HCT116 (cell line): ENCODE results near the gene CD68. TPM values are rescaled to one million over a fixed set of nuclear protein-coding genes. Genes with fewer than 3 reads are reported as not detected.

ENCODE experiments used
- ATAC-seq: fragments of 200-7000 bp; cut with Tn5 transposase; 2 replicates; pipeline ENCODE4 v1.9.1; 2020; ENCODE audit warnings: mild to moderate bottlenecking, moderate library complexity
- BruUV-seq: library from RNA; stranded (reverse); fragments of 400-500 nt; replicated peaks from 2 replicates; lab custom pipeline; 2021; lab: Mats Ljungman, UMichigan
- CTCF ChIA-PET: fragments of 300-600 bp; sonication (Branson Sonifier 250); formaldehyde crosslinking; loops from one replicate; lab custom pipeline; 2021; ENCODE audit warnings: antibody characterized with exemption; lab: Charles Lee
- POLR2A ChIA-PET: fragments of 300-600, 350-600 bp; sonication (Branson Sonifier 250); formaldehyde crosslinking; loops from one replicate; lab custom pipeline; 2021; ENCODE audit warnings: antibody characterized with exemption; lab: Charles Lee
- RAD21 ChIA-PET, 2 experiments: fragments of 300-600 bp; sonication (Branson Sonifier 250); formaldehyde crosslinking; loops; one replicate each; lab custom pipeline; 2023; ENCODE audit warnings: low total read pairs in 2 of 2; ENCODE audit not compliant: uncharacterized antibody in 2 of 2, unreplicated experiment in 2 of 2, low non-redundant PET in 1 of 2; lab: Charles Lee
- DNase-seq: peaks from one replicate; pipeline ENCODE4 v3.0.0-alpha.2; 2010; ENCODE audit warnings: low read depth, low spot score
- H2AFZ ChIP-seq: fragments of 200-600 bp; shearing (Covaris generic), sonication (generic); 2 replicates; pipeline ENCODE4 v1.6.1; 2017; ENCODE audit warnings: low read depth, mixed run types, mixed read lengths, antibody characterized with exemption, low read length; ENCODE audit not compliant: poor library complexity, severe bottlenecking
- H3K27ac ChIP-seq: 2 replicates; pipeline ENCODE4 v1.5.1; 2012; ENCODE audit warnings: low read depth, low read length
- H3K27me3 ChIP-seq: fragments of 200-600 bp; sonication (generic); 2 replicates; pipeline ENCODE4 v1.6.1; 2016; ENCODE audit warnings: mixed run types, low read length, mixed read lengths; ENCODE audit not compliant: insufficient read depth
- H3K36me3 ChIP-seq, 2 experiments: fragments of 200-500 bp in 1 of 2; fragments of 200-600 bp in 1 of 2; sonication (Bioruptor generic) in 1 of 2; sonication (generic) in 1 of 2; 2 replicates each; pipeline versions ENCODE4 v1.5.1 to v1.6.1; 2014 to 2016; ENCODE audit warnings: low read length in 2 of 2, inconsistent platforms in 1 of 2, mixed read lengths in 1 of 2, mixed run types in 1 of 2; ENCODE audit not compliant: insufficient read depth in 2 of 2, control insufficient read depth in 1 of 2
- H3K4me1 ChIP-seq, 2 experiments: fragments of 200-600 bp in 1 of 2; sonication (generic) in 1 of 2; 2 replicates each; pipeline versions ENCODE4 v1.5.1 to v1.6.1; 2012 to 2017; ENCODE audit warnings: low read length in 2 of 2, inconsistent platforms in 1 of 2, mild to moderate bottlenecking in 1 of 2, mixed read lengths in 1 of 2, mixed run types in 1 of 2, moderate library complexity in 1 of 2; ENCODE audit not compliant: insufficient read depth in 2 of 2, control insufficient read depth in 1 of 2
- H3K4me2 ChIP-seq: fragments of 200-600 bp; sonication (generic); 2 replicates; pipeline ENCODE4 v1.6.1; 2017; ENCODE audit warnings: mixed run types, low read length, mixed read lengths
- H3K4me3 ChIP-seq, 2 experiments: fragments of 200-600 bp in 1 of 2; sonication (generic) in 1 of 2; replicated peaks in 1 of 2; 2 replicates each; pipeline ENCODE4 v1.5.1; 2011 to 2016; ENCODE audit warnings: low read length in 2 of 2, control low read depth in 1 of 2, low read depth in 1 of 2, mild to moderate bottlenecking in 1 of 2, mixed read lengths in 1 of 2, mixed run types in 1 of 2
- H3K79me2 ChIP-seq: fragments of 200-600 bp; sonication (generic); 2 replicates; pipeline ENCODE4 v1.6.1; 2017; ENCODE audit warnings: mild to moderate bottlenecking, mixed run types, low read length, moderate library complexity, mixed read lengths; ENCODE audit not compliant: insufficient read depth
- H3K9ac ChIP-seq: fragments of 200-600 bp; sonication (generic); 2 replicates; pipeline ENCODE4 v1.6.1; 2016; ENCODE audit warnings: low read length, mixed read lengths
- H3K9me2 ChIP-seq: fragments of 200-600 bp; sonication (generic), shearing (Covaris generic); 2 replicates; pipeline ENCODE4 v1.6.1; 2017; ENCODE audit warnings: mixed run types, mild to moderate bottlenecking, moderate library complexity; ENCODE audit not compliant: insufficient read depth
- H3K9me3 ChIP-seq, 2 experiments: fragments of 200-500 bp in 1 of 2; fragments of 200-600 bp in 1 of 2; sonication (Bioruptor generic) in 1 of 2; sonication (generic) in 1 of 2; 2 replicates each; pipeline ENCODE4 v1.6.1; 2014 to 2017; ENCODE audit warnings: low read length in 2 of 2, mixed read lengths in 2 of 2, inconsistent platforms in 1 of 2, low read depth in 1 of 2, mild to moderate bottlenecking in 1 of 2, mixed run types in 1 of 2, moderate library complexity in 1 of 2; ENCODE audit not compliant: control insufficient read depth in 1 of 2, insufficient read depth in 1 of 2
- H4K20me1 ChIP-seq: fragments of 200-600 bp; sonication (generic), shearing (Covaris generic); 2 replicates; pipeline ENCODE4 v1.6.1; 2017; ENCODE audit warnings: mixed run types, mild to moderate bottlenecking, moderate library complexity; ENCODE audit not compliant: insufficient read depth
- CBX3 ChIP-seq: IDR thresholded peaks from 2 replicates; pipeline ENCODE4 v1.6.1; 2012; ENCODE audit warnings: low read depth
- CEBPB ChIP-seq: IDR thresholded peaks from 2 replicates; pipeline ENCODE4 v1.6.1; 2012; ENCODE audit warnings: low read depth
- EZH2 ChIP-seq: fragments of 200-600 bp; sonication (generic); IDR thresholded peaks from 2 replicates; pipeline ENCODE4 v1.6.1; 2017; ENCODE audit warnings: antibody characterized with exemption, mixed run types
- EZH2phosphoT487 ChIP-seq: fragments of 200-600 bp; IDR thresholded peaks from 2 replicates; pipeline ENCODE4 v1.6.1; 2018; ENCODE audit warnings: antibody characterized with exemption, borderline replicate concordance
- FOSL1 ChIP-seq: IDR thresholded peaks from 2 replicates; pipeline ENCODE4 v1.6.1; 2012; ENCODE audit warnings: low read depth
- JUND ChIP-seq: IDR thresholded peaks from 2 replicates; pipeline ENCODE4 v1.6.1; 2012
- POLR2A ChIP-seq: IDR thresholded peaks from 2 replicates; pipeline ENCODE4 v1.7.0; 2011; ENCODE audit warnings: borderline replicate concordance; ENCODE audit not compliant: insufficient read depth, insufficient read length; ENCODE audit errors: extremely low read depth
- POLR2AphosphoS5 ChIP-seq: IDR thresholded peaks from 2 replicates; pipeline ENCODE4 v1.6.1; 2011; ENCODE audit warnings: mild to moderate bottlenecking, low read depth, low read length, moderate library complexity
- SIN3A ChIP-seq: IDR thresholded peaks from 2 replicates; pipeline ENCODE4 v1.6.1; 2012; ENCODE audit warnings: low read depth
- SP1 ChIP-seq: IDR thresholded peaks from 2 replicates; pipeline ENCODE4 v1.6.1; 2012; ENCODE audit warnings: low read depth
- TCF7L2 ChIP-seq: IDR thresholded peaks from 2 replicates; pipeline ENCODE4 v1.7.0; 2011; ENCODE audit warnings: borderline replicate concordance, inconsistent platforms; ENCODE audit not compliant: insufficient read depth, insufficient read length; ENCODE audit errors: extremely low read depth
- YY1 ChIP-seq: IDR thresholded peaks from 2 replicates; pipeline ENCODE4 v1.6.1; 2011; ENCODE audit warnings: low read length, low read depth, moderate library complexity, mild to moderate bottlenecking; ENCODE audit not compliant: insufficient replicate concordance; ENCODE audit errors: extremely low read depth
- ZBTB33 ChIP-seq: IDR thresholded peaks from 2 replicates; pipeline ENCODE4 v1.6.1; 2011; ENCODE audit warnings: mild to moderate bottlenecking, low read length, moderate library complexity; ENCODE audit not compliant: insufficient replicate concordance; ENCODE audit errors: extremely low read depth
- ZFX ChIP-seq: fragments of 450-650 bp; IDR thresholded peaks from 2 replicates; pipeline ENCODE4 v1.6.1; 2017
- ZNF274 ChIP-seq: fragments of 200-500 bp; sonication (Bioruptor generic); IDR thresholded peaks from 2 replicates; pipeline ENCODE4 v1.6.1; 2014; ENCODE audit warnings: mild to moderate bottlenecking, low read depth, low read length, inconsistent platforms
- intact Hi-C: fragments of 100-400 bp; cut with micrococcal nuclease; formaldehyde crosslinking; loops from 2 replicates; pipeline ENCODE4 v1.10.0; 2022
- total RNA-seq: library from RNA; stranded (reverse); gene quantifications from one replicate; pipeline ENCODE4 v1.2.1, GENCODE V29; 2021; ENCODE audit not compliant: unreplicated experiment
- TF ChIP-seq, protein P1 (sequence below), 3 experiments: fragments of 200-600 bp in 1 of 3; sonication (generic) in 1 of 3; IDR thresholded peaks in 2 of 3; conservative IDR thresholded peaks in 1 of 3; 2 replicates each; pipeline ENCODE4 v1.5.1; 2012 to 2017; ENCODE audit warnings: low read depth in 2 of 3, low read length in 2 of 3, antibody characterized with exemption in 1 of 3, borderline replicate concordance in 1 of 3, control low read depth in 1 of 3, mild to moderate bottlenecking in 1 of 3, mixed read lengths in 1 of 3, mixed run types in 1 of 3, moderate library complexity in 1 of 3; ENCODE audit not compliant: insufficient read depth in 1 of 3

CD68 gene
- total RNA-seq, 1 experiment from 2014 or later = 7.0 TPM

GRCh38 chr17:7614425-7615264 is 35.2 kb downstream of the CD68 start, which contains the start of gene FXR2:
Gene FXR2 (minus strand): TSS chr17:7614897. CDS start chr17:7614532, 365 bp downstream.
- peak within 1 kb of the TSS; percentile 64 to 87 for H3K4me3 ChIP-seq
- H3K4me1 ChIP-seq = peaks cover 12 to 22% of the 10 kb centered on the region in 2 experiments
- H2AFZ ChIP-seq = no peak within 1 kb of the TSS
- H3K79me2 ChIP-seq = peaks cover 45% of the 10 kb centered on the region
- peak within 1 kb of the TSS; percentile 86 for H3K4me2 ChIP-seq
- ChIA-PET POLR2A (interaction anchor here (0.8 to 2.5 kb wide), 5 partner anchors 13 to 73 kb away, joined by 4 to 27 read pairs (median 7); partner anchors contain the start of genes MPDU1, SAT2, SHBG and TP53), RAD21 (interaction anchor here in 1 of 2 experiments (0.7 to 1.0 kb wide), 2 partner anchors 72 to 139 kb away, joined by 3 read pairs; no protein-coding TSS in a partner anchor), CTCF (interaction anchor here (0.8 to 2.1 kb wide), 6 partner anchors 9 to 73 kb away, joined by 3 to 16 read pairs (median 4); partner anchors contain the start of genes SAT2, TP53 and WRAP53)
- no peaks in the 10 kb centered on the region for H4K20me1 ChIP-seq
- H3K9me2 ChIP-seq = no peaks in the 10 kb centered on the region
- no peaks in the 10 kb centered on the region for H3K9me3 ChIP-seq
- no TSS peak for BruUV-seq
- DNase-seq (peak; percentile 100), ATAC-seq (peak; percentile 93)
- no peaks in the 10 kb centered on the region for H3K27me3 ChIP-seq
- TF ChIP-seq SIN3A = no peak
- TF ChIP-seq ZBTB33 = no peak
- no peak for TF ChIP-seq CBX3
- TF ChIP-seq JUND = no peak
- TF ChIP-seq EZH2phosphoT487 = no peak
- TF ChIP-seq, protein P1, sequence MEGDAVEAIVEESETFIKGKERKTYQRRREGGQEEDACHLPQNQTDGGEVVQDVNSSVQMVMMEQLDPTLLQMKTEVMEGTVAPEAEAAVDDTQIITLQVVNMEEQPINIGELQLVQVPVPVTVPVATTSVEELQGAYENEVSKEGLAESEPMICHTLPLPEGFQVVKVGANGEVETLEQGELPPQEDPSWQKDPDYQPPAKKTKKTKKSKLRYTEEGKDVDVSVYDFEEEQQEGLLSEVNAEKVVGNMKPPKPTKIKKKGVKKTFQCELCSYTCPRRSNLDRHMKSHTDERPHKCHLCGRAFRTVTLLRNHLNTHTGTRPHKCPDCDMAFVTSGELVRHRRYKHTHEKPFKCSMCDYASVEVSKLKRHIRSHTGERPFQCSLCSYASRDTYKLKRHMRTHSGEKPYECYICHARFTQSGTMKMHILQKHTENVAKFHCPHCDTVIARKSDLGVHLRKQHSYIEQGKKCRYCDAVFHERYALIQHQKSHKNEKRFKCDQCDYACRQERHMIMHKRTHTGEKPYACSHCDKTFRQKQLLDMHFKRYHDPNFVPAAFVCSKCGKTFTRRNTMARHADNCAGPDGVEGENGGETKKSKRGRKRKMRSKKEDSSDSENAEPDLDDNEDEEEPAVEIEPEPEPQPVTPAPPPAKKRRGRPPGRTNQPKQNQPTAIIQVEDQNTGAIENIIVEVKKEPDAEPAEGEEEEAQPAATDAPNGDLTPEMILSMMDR (IDR thresholded peaks at IDR 0.05 in 2 of 3, conservative IDR thresholded peaks at IDR 0.05 in 1 of 3; ENCODE audit: borderline replicate concordance in 1 of 3, insufficient read depth in 1 of 3, low read depth in 2 of 3, low read length in 2 of 3) = peak; percentile 55 to 86 (median 65)
- no peak for TF ChIP-seq CEBPB
- TF ChIP-seq TCF7L2 = no peak
- TF ChIP-seq EZH2 = no peak
- no peak for TF ChIP-seq ZNF274
- TF ChIP-seq ZFX = peak; percentile 91
- peak; percentile 89 for TF ChIP-seq SP1
- TF ChIP-seq POLR2A = no peak
- peak; percentile 86 for TF ChIP-seq POLR2AphosphoS5
- no peak for TF ChIP-seq FOSL1
- TF ChIP-seq YY1 = peak; percentile 7
- H3K27ac ChIP-seq = peak within 1 kb of the TSS; percentile 96
- intact Hi-C loops = loop anchor here (2.0 kb wide), 1 partner anchor 72 kb away; the partner anchor contains the start of gene TP53
- peaks cover 7 to 17% of the 10 kb centered on the region in 2 experiments for H3K36me3 ChIP-seq
- peak within 1 kb of the TSS; percentile 75 for H3K9ac ChIP-seq
